A673 (cell line): ENCODE measurements around the gene TMEM156. TPM values are rescaled to one million over a fixed set of nuclear protein-coding genes. Genes with fewer than 3 reads are reported as not detected.

Experiments
- BruUV-seq: library from RNA; stranded (reverse); fragments of 400-500 nt; replicated peaks from 2 replicates; lab custom pipeline; 2021; lab: Mats Ljungman, UMichigan
- CTCF ChIA-PET: fragments of 300-600 bp; sonication (Branson Sonifier 250); formaldehyde crosslinking; loops from one replicate; lab custom pipeline; 2022; ENCODE audit warnings: antibody characterized with exemption; lab: Charles Lee
- POLR2A ChIA-PET: fragments of 300-600 bp; sonication (Branson Sonifier 250); formaldehyde crosslinking; loops from one replicate; lab custom pipeline; 2022; ENCODE audit warnings: antibody characterized with exemption; ENCODE audit not compliant: low non-redundant PET; lab: Charles Lee
- DNase-seq: peaks from one replicate; pipeline ENCODE4 v3.0.0-alpha.2; 2015; ENCODE audit warnings: low spot score
- H3K27ac ChIP-seq: fragments of 200-600 bp; sonication (generic); 2 replicates; pipeline ENCODE4 v1.5.1; 2016; ENCODE audit warnings: mixed run types, low read depth, mild to moderate bottlenecking, mixed read lengths, antibody characterized with exemption, low read length; ENCODE audit not compliant: poor library complexity, severe bottlenecking
- H3K27me3 ChIP-seq: fragments of 200-600 bp; sonication (generic); replicated peaks from 2 replicates; pipeline ENCODE4 v1.6.1; 2017; ENCODE audit warnings: mixed run types, low read depth, mild to moderate bottlenecking, mixed read lengths, antibody characterized with exemption, low read length; ENCODE audit not compliant: insufficient read depth, poor library complexity
- H3K36me3 ChIP-seq: fragments of 200-600 bp; sonication (generic); 2 replicates; pipeline ENCODE4 v1.6.1; 2016; ENCODE audit warnings: mixed run types, mild to moderate bottlenecking, mixed read lengths, antibody characterized with exemption, low read length; ENCODE audit not compliant: insufficient read depth, poor library complexity, severe bottlenecking
- H3K4me1 ChIP-seq: fragments of 200-600 bp; sonication (generic); 2 replicates; pipeline ENCODE4 v1.6.1; 2017; ENCODE audit warnings: mixed run types, mild to moderate bottlenecking, mixed read lengths, antibody characterized with exemption, low read length; ENCODE audit not compliant: insufficient read depth, poor library complexity, severe bottlenecking
- H3K4me3 ChIP-seq: fragments of 200-600 bp; sonication (generic); 2 replicates; pipeline ENCODE4 v1.5.1; 2016; ENCODE audit warnings: low read depth, mixed run types, mild to moderate bottlenecking, mixed read lengths, low read length; ENCODE audit not compliant: poor library complexity, severe bottlenecking
- H3K9me3 ChIP-seq: fragments of 200-600 bp; sonication (generic); 2 replicates; pipeline ENCODE4 v1.6.1; 2016; ENCODE audit warnings: mixed run types, low read depth, mild to moderate bottlenecking, mixed read lengths, antibody characterized with exemption, low read length; ENCODE audit not compliant: poor library complexity, severe bottlenecking
- EZH2 ChIP-seq: fragments of 200-600 bp; sonication (generic); IDR thresholded peaks from 2 replicates; pipeline ENCODE4 v1.6.1; 2017; ENCODE audit warnings: borderline replicate concordance, low read depth, mild to moderate bottlenecking, mixed read lengths, antibody characterized with exemption, low read length; ENCODE audit not compliant: poor library complexity, severe bottlenecking
- intact Hi-C: fragments of 100-400 bp; cut with micrococcal nuclease; formaldehyde crosslinking; loops from one replicate; pipeline ENCODE4 v1.10.0; 2022; ENCODE audit not compliant: unreplicated experiment
- total RNA-seq: library from RNA; stranded (reverse); gene quantifications from 2 replicates; pipeline ENCODE4 v1.2.3, GENCODE V29; 2021
- TF ChIP-seq, protein P1 (sequence below): fragments of 300-800, 200-600 bp; sonication (generic); conservative IDR thresholded peaks from 2 replicates; pipeline ENCODE4 v1.5.1; 2017; ENCODE audit warnings: low read depth, mild to moderate bottlenecking, antibody characterized with exemption, low read length, moderate library complexity, mixed read lengths

TMEM156 gene
- total RNA-seq, 1 experiment from 2014 or later: not detected

GRCh38 chr4:38920186-38920585 lies 112.0 kb downstream of the TMEM156 start:
- CTCF ChIA-PET: no interaction called here
- intact Hi-C loops: no loop called here
- BruUV-seq: no TSS peak

DNA sequence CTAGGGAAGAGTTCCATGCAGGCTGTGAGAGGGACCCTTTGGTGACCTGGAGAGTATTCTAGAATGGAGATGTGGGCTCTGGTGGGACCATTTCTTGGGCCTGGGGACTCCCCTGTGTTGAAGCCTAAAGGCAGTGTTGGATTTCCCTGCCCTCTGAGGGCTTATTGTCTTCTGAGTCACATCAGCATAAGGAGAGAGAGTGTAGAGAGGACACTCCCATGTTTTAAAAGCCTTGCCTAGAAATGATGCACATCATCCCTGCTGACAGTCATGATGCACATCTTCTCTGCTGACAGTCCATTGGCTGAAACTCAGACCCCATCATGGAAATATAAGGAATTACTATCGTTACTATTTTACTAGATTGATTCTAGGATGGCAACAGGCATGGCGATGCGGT lies 112.7 kb downstream of the TMEM156 start:
- intact Hi-C loops: no loop called here
- H3K27ac ChIP-seq: no peak overlapping the region
- H3K4me3 ChIP-seq: no peak overlapping the region
- ChIA-PET CTCF (no interaction called here), POLR2A (no interaction called here)
- no peaks in the 10 kb centered on the region for H3K4me1 ChIP-seq
- TF ChIP-seq, protein P1, sequence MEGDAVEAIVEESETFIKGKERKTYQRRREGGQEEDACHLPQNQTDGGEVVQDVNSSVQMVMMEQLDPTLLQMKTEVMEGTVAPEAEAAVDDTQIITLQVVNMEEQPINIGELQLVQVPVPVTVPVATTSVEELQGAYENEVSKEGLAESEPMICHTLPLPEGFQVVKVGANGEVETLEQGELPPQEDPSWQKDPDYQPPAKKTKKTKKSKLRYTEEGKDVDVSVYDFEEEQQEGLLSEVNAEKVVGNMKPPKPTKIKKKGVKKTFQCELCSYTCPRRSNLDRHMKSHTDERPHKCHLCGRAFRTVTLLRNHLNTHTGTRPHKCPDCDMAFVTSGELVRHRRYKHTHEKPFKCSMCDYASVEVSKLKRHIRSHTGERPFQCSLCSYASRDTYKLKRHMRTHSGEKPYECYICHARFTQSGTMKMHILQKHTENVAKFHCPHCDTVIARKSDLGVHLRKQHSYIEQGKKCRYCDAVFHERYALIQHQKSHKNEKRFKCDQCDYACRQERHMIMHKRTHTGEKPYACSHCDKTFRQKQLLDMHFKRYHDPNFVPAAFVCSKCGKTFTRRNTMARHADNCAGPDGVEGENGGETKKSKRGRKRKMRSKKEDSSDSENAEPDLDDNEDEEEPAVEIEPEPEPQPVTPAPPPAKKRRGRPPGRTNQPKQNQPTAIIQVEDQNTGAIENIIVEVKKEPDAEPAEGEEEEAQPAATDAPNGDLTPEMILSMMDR: no peak
- TF ChIP-seq EZH2: no peak
- H3K9me3 ChIP-seq: no peaks in the 10 kb centered on the region
- no peaks in the 10 kb centered on the region for H3K36me3 ChIP-seq
- DNase-seq: no peak
- H3K27me3 ChIP-seq: no peaks in the 10 kb centered on the region
- no TSS peak for BruUV-seq

More at GRCh38 chr4:38920186-38920585, 112.0 kb downstream of the TMEM156 start:
- DNase-seq: no peak
- no peak overlapping the region for H3K4me3 ChIP-seq
- H3K36me3 ChIP-seq: no peaks in the 10 kb centered on the region
- H3K4me1 ChIP-seq: peaks cover 7% of the 10 kb centered on the region
- H3K27me3 ChIP-seq: no peaks in the 10 kb centered on the region
- H3K9me3 ChIP-seq: no peaks in the 10 kb centered on the region
- POLR2A ChIA-PET: no interaction called here
- TF ChIP-seq, protein P1: no peak
- no peak overlapping the region for H3K27ac ChIP-seq

DNA sequence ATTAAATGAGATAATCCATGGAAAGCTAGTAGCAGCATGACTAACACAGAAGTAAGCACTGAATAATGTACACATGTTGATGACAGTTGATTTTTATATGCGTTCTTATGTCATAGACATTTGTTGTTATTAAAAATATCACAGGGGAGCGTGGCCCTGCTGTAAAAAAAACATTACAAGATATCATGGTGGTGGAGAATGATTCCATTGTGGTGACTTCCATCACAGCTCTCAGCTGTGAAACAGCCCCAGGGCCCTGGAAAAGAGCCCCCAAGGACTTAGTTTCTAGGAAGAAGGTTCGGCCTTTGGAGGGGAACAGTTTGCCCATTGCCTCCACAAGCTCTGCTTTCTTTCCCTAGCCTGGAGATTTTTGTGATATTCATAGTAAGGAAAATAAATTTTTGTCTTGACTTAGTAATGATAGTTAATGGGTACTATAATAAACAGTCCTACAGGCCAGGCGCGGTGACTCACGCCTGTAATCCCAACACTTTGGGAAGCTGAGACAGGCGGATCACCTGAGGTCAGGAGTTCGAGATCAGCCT lies 114.7 kb downstream of the TMEM156 start:
- CTCF ChIA-PET: no interaction called here
- no peaks in the 10 kb centered on the region for H3K36me3 ChIP-seq
- no TSS peak for BruUV-seq

More for the DNA sequence above, 114.7 kb downstream of the TMEM156 start:
- Histone ChIP-seq H3K4me3 (no peak overlapping the region), H3K27ac (no peak overlapping the region), H3K27me3 (no peaks in the 10 kb centered on the region), H3K4me1 (no peaks in the 10 kb centered on the region), H3K9me3 (no peaks in the 10 kb centered on the region)
- intact Hi-C loops: no loop called here
- DNase-seq: no peak
- TF ChIP-seq EZH2: no peak
- TF ChIP-seq, protein P1: no peak
- POLR2A ChIA-PET: no interaction called here

Other genes starting within 250 kb of the TMEM156 start
- not detected in 2 replicates for gene TLR10, start 249.4 kb downstream of the TMEM156 start, total RNA-seq
- gene TLR1, start 227.6 kb downstream of the TMEM156 start, total RNA-seq: 0.15 and 0.37 TPM in 2 replicates
- gene TLR6, start 175.6 kb downstream of the TMEM156 start, total RNA-seq: 0.59 and 1.5 TPM in 2 replicates
- 4.2 and 6.3 TPM in 2 replicates for gene FAM114A1, start 164.6 kb downstream of the TMEM156 start, total RNA-seq
- gene KLHL5, start 29.8 kb upstream of the TMEM156 start, total RNA-seq: 21.6 and 29.3 TPM in 2 replicates
- 33.7 and 34.8 TPM in 2 replicates for gene WDR19, start 150.1 kb upstream of the TMEM156 start, total RNA-seq